Brain microvascular endothelial cell (primary cell): ENCODE data around the gene TMEM87A.
"Not testable (repeated sequence)": the region's sequence is repeated elsewhere in the genome, so short reads cannot be mapped to it uniquely, and the experiment has no call there.

Experiments used
- DNase-seq: peaks from one replicate; pipeline ENCODE4 v3.0.0-alpha.2; 2020
- H3K27ac ChIP-seq: fragments of 250-450 bp; sonication (Bioruptor Pico); 2 replicates; pipeline ENCODE4 v1.5.1; 2020; ENCODE audit warnings: mild to moderate bottlenecking, moderate library complexity
- H3K27me3 ChIP-seq: fragments of 250-450 bp; sonication (Bioruptor Pico); replicated peaks from 2 replicates; pipeline ENCODE4 v1.5.1; 2020; ENCODE audit warnings: mild to moderate bottlenecking
- H3K36me3 ChIP-seq: fragments of 250-450 bp; sonication (Bioruptor Pico); replicated peaks from 2 replicates; pipeline ENCODE4 v1.5.1; 2020; ENCODE audit warnings: mild to moderate bottlenecking
- H3K4me3 ChIP-seq: 2 replicates; pipeline ENCODE4 v1.5.1; 2011; ENCODE audit warnings: low read depth, mild to moderate bottlenecking, control low read depth, low read length, moderate library complexity
- in situ Hi-C: cut with HindIII; loops from 2 replicates; pipeline ENCODE4 v1.10.0; 2017; ENCODE audit warnings: low sequenced_read_pairs, low pct_ligation_motif_present
- TF ChIP-seq, protein P1 (sequence below): IDR thresholded peaks from 2 replicates; pipeline ENCODE4 v1.5.1; 2011; ENCODE audit warnings: low read depth, mild to moderate bottlenecking, moderate library complexity, low read length, control low read depth, inconsistent platforms; ENCODE audit errors: missing control alignments

The TMEM87A gene, protein sequence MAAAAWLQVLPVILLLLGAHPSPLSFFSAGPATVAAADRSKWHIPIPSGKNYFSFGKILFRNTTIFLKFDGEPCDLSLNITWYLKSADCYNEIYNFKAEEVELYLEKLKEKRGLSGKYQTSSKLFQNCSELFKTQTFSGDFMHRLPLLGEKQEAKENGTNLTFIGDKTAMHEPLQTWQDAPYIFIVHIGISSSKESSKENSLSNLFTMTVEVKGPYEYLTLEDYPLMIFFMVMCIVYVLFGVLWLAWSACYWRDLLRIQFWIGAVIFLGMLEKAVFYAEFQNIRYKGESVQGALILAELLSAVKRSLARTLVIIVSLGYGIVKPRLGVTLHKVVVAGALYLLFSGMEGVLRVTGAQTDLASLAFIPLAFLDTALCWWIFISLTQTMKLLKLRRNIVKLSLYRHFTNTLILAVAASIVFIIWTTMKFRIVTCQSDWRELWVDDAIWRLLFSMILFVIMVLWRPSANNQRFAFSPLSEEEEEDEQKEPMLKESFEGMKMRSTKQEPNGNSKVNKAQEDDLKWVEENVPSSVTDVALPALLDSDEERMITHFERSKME

DNA sequence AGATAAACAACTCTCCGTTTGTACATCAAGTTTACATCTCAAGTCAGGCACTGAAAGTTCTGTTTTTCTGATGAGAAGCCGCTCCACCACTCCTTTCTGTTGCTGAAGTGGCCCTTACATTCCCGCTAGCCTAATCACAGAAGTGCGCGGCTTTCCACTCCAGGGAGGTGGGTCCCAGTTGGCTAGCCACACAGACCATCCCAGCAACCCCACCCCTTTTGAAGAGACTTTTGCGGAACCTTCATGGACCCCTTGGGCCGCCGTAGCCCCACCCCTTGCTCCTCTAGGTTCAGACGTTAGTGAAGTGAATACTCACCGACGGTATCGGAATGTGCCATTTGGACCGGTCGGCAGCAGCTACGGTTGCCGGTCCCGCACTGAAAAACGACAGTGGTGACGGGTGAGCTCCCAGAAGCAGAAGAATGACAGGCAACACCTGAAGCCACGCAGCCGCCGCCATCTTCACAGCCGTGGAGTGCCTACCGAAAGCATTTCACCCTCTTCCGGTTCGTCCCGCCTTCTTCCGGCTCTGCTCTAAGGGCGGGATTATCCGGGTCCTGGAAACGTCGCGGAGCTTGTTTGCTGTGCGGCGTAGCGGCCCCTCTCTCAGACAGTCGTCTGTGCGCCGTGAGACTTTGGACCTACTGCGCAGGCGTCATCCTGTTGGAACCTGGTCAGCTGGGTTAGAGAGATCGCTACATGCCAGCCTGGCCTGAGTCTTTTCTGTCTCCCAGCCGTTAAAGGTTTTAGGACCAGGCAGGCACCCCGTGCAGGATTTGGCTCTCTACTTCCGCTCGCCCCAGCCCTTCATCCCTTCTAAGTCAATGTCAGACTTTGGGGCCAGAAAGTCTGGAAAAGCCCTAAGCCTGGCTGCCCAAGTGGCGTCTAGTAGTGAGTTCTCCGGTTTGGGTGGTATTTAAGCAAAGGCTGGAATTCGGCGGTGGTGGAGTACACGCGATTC lies at the start of gene TMEM87A, which contains the start of gene GANC:
TMEM87A (minus strand) TSS at position 495 of the 961 bp plus-strand sequence; CDS start at position 460, 35 bp downstream.
GANC (plus strand) TSS at position 263 of the 961 bp plus-strand sequence. CDS start 1,281 bp downstream, outside the sequence.
- no peaks in the 10 kb centered on the region for H3K27me3 ChIP-seq

DNA sequence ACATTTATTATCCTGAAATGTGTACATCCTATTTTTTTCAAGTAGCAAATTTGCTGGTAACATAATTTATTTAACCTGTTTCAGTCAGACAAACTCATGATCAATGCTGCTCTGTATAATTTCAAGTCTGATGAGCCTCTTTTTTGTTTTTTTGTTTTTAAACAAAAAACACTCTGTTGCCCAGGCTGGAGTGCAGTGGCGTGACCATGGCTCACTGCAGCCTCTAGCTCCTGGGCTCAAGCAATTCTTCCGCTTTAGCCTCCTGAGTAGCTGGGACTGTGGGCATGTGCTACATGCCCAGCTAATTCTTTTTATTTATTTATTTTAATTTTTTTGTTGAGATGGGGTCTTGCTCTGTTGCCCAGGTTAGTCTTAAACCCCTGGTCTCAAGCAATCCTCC lies 46.0 kb upstream of the TMEM87A start:
- TF ChIP-seq, protein P1, sequence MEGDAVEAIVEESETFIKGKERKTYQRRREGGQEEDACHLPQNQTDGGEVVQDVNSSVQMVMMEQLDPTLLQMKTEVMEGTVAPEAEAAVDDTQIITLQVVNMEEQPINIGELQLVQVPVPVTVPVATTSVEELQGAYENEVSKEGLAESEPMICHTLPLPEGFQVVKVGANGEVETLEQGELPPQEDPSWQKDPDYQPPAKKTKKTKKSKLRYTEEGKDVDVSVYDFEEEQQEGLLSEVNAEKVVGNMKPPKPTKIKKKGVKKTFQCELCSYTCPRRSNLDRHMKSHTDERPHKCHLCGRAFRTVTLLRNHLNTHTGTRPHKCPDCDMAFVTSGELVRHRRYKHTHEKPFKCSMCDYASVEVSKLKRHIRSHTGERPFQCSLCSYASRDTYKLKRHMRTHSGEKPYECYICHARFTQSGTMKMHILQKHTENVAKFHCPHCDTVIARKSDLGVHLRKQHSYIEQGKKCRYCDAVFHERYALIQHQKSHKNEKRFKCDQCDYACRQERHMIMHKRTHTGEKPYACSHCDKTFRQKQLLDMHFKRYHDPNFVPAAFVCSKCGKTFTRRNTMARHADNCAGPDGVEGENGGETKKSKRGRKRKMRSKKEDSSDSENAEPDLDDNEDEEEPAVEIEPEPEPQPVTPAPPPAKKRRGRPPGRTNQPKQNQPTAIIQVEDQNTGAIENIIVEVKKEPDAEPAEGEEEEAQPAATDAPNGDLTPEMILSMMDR = no peak
- no peak for DNase-seq
- Histone ChIP-seq H3K36me3 (no peaks in the 10 kb centered on the region), H3K4me3 (no peak overlapping the region), H3K27me3 (no peaks in the 10 kb centered on the region), H3K27ac (no peak overlapping the region)
- in situ Hi-C loops = no loop called here

More for the DNA sequence above, at the start of gene TMEM87A, which contains the start of gene GANC:
- TF ChIP-seq, protein P1 = no peak
- H3K36me3 ChIP-seq = peaks cover 2% of the 10 kb centered on the region
- peak; percentile 99 for DNase-seq
- peak within 1 kb of the TSS; percentile 92 for H3K4me3 ChIP-seq
- in situ Hi-C loops = no loop called here
- peak within 1 kb of the TSS; percentile 99 for H3K27ac ChIP-seq

DNA sequence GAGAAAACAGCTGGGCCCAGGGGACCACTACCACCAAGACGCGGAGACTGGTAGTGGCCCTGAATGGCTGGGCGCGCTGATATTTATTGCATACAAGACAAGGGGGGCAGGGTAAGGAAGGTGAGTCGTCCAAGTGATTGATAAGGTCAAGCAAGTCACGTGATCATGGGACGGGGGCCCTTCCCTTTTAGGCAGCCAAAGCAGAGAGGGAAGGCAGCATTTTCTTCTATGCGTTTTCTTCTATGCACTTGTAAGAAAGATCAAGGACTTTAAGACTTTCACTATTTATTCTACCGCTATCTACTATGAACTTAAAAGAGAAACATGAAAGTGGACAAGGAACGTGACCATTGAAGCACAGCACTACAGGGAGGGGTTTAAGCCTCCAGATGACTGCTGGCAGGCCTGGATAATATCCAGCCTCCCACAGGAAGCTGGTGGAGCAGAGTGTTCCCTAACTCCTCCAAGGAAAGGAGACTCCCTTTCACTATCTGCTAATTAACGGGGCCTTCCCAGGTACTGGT lies 43.1 kb upstream of the TMEM87A start:
- H3K36me3 ChIP-seq, H3K4me3 ChIP-seq, DNase-seq, H3K27me3 ChIP-seq, in situ Hi-C loops, H3K27ac ChIP-seq: not testable (repeated sequence)

DNA sequence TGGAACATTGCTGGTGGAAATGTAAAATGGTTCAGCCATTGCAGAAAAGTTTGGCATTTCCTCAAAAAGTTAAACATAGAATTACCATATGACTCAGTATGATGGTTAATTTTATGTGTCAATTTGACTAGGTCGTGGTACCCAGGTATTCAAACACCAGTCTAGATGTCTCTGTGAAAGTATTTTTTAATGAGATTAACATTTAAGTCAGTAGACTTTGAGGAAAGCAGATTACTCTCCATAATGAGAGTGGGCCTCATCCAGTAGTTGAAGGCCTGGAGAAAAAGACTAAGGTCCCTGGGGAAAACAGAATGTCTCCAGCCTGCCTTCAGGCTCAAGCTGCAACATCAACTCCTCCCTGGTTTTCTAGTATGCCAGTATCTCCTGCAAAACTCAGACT lies 42.3 kb upstream of the TMEM87A start:
- no peak for DNase-seq
- TF ChIP-seq, protein P1 = no peak
- in situ Hi-C loops = no loop called here

DNA sequence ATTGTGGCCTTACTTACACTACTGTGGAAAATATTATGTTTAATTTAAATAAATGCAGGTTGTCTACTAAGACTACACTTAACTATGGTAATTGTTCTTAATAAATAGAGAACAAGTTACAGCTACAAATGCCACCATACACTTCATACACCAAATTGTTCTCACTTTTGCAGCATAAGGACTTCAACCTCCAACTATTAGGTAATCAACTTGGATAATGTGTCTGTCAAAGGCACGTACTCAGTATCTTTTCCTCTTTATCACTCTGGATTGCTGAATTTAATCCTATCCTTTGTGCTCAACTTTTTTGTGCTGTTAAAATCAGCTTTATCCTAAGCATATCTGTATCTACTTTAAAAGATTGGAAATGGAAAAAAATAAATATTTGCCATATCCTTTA lies 41.6 kb upstream of the TMEM87A start:
- in situ Hi-C loops = no loop called here
- no peak for DNase-seq
- Histone ChIP-seq H3K4me3 (no peak overlapping the region), H3K36me3 (no peaks in the 10 kb centered on the region), H3K27ac (no peak overlapping the region), H3K27me3 (no peaks in the 10 kb centered on the region)
- TF ChIP-seq, protein P1 = no peak

More for the DNA sequence above, 42.3 kb upstream of the TMEM87A start:
- Histone ChIP-seq H3K4me3 (no peak overlapping the region), H3K27me3 (no peaks in the 10 kb centered on the region), H3K36me3 (no peaks in the 10 kb centered on the region), H3K27ac (no peak overlapping the region)
